M059J (cell line): ENCODE measurements around the gene TMED9. TPM values are rescaled to one million over a fixed set of nuclear protein-coding genes. Genes with fewer than 3 reads are reported as not detected.
"Not testable (repeated sequence)": the region's sequence is repeated elsewhere in the genome, so short reads cannot be mapped to it uniquely, and the experiment has no call there.

Experiments used
- DNase-seq: peaks from one replicate; pipeline ENCODE4 v3.0.0-alpha.2; 2012; ENCODE audit warnings: low read depth
- total RNA-seq: library from RNA; depleted of rRNA; stranded (reverse); fragments of >200 nt; shearing (Covaris generic); gene quantifications from 2 replicates; pipeline ENCODE4 v1.2.3, GENCODE V29; 2014; rRNA removed

TMED9 gene
- total RNA-seq: 179 and 205 TPM in 2 replicates

- DNase-seq: peak; percentile 80
Measured at GRCh38 chr5:177592010-177592834, at the start of gene TMED9. Gene TMED9 (plus strand): TSS chr5:177592203. CDS start chr5:177592215, 12 bp downstream.

GRCh38 chr5:177542816-177543465 lies 49.1 kb upstream of the TMED9 start:
- no peak for DNase-seq

GRCh38 chr5:177545487-177546257 lies 46.3 kb upstream of the TMED9 start:
- DNase-seq: peak; percentile 34

GRCh38 chr5:177546258-177546741 lies 45.7 kb upstream of the TMED9 start:
- peak; percentile 98 for DNase-seq

GRCh38 chr5:177547736-177548135 lies 44.3 kb upstream of the TMED9 start:
- no peak for DNase-seq

GRCh38 chr5:177548495-177548894 lies 43.5 kb upstream of the TMED9 start:
- DNase-seq: no peak

GRCh38 chr5:177550122-177550521 lies 41.9 kb upstream of the TMED9 start:
- DNase-seq: no peak

GRCh38 chr5:177552839-177553455 lies 39.1 kb upstream of the TMED9 start:
- DNase-seq: no peak

GRCh38 chr5:177553671-177554429 lies 38.2 kb upstream of the TMED9 start:
- peak; percentile 31 for DNase-seq

- peak; percentile 86 for DNase-seq
Measured at GRCh38 chr5:177554474-177555111, 37.4 kb upstream of the TMED9 start, which contains the start of gene FAM193B. Gene FAM193B (minus strand): TSS chr5:177554563. CDS start chr5:177554458, 105 bp downstream.

GRCh38 chr5:177555228-177555627 lies 36.8 kb upstream of the TMED9 start:
- peak; percentile 12 for DNase-seq

- DNase-seq: no peak
Measured at GRCh38 chr5:177555665-177556064, 36.3 kb upstream of the TMED9 start.

- DNase-seq: peak; percentile 45
Measured at GRCh38 chr5:177557041-177557647, 34.9 kb upstream of the TMED9 start.

GRCh38 chr5:177557796-177558195 lies 34.2 kb upstream of the TMED9 start:
- no peak for DNase-seq

- not testable (repeated sequence) for DNase-seq
Measured at GRCh38 chr5:177559446-177559941, 32.5 kb upstream of the TMED9 start.

- no peak for DNase-seq
Measured at GRCh38 chr5:177565046-177565445, 27.0 kb upstream of the TMED9 start.

GRCh38 chr5:177568326-177568725 lies 23.7 kb upstream of the TMED9 start:
- no peak for DNase-seq

GRCh38 chr5:177569894-177570293 lies 22.1 kb upstream of the TMED9 start:
- DNase-seq: no peak

- no peak for DNase-seq
Measured at GRCh38 chr5:177575488-177575887, 16.5 kb upstream of the TMED9 start.

GRCh38 chr5:177576169-177576568 lies 15.8 kb upstream of the TMED9 start:
- DNase-seq: no peak
